ENCODE measurements around the gene CBLB.

GRCh38 chr3:105801397-105801796 is 67.4 kb downstream of the CBLB start:
- TF ChIP-seq EZH2 (IDR thresholded peaks at IDR 0.05) (no peak), POLR2AphosphoS5 (IDR thresholded peaks at IDR 0.05; ENCODE audit: borderline replicate concordance, low read depth, low read length) (no peak)
